Measurements from ENCODE around the gene RBM38. TPM values are rescaled to one million over a fixed set of nuclear protein-coding genes. Genes with fewer than 3 reads are reported as not detected.
A peak's percentile ranks its signal among the peaks of the same experiment; 100 is the strongest.

The RBM38 gene
- total RNA-seq, 4 donors from 2014 or later: 9.6 to 15.5 (median 12.8) TPM

DNA sequence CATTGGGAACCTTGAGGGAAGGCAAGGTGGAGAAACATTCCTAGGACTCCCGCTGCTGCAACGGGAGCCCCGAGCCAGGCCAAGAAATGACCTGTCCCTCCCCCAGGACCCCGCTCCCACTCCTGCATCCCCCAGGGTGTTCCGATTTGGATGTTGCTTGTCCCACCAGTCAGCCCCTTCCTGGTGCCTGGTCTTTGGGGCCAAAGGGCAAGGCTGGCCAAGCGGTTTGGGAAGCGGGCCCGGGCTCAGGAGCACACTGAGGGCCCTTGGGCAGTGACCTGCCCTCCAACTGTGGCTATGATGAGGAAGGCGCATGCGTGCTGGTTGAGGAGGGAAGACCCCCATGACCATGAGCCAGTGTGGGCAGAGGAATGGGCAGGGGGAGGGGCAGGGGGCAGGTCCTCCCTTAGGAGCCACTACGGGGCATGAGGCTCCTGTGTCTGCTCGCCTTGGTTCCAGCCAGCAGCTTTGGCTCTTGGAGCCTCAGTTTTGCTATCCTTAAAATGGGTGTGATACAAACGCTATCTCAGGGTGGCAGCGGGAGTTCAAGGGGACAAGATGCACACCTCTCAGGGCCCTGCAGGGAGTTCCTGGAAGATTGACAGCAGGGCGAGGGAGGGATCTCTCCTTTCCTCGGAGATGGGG, 50.4 kb downstream of the RBM38 start:
- H3K4me1 ChIP-seq: peaks cover 0 to 9% (median 0%) of the 10 kb centered on the region in 4 donors

DNA sequence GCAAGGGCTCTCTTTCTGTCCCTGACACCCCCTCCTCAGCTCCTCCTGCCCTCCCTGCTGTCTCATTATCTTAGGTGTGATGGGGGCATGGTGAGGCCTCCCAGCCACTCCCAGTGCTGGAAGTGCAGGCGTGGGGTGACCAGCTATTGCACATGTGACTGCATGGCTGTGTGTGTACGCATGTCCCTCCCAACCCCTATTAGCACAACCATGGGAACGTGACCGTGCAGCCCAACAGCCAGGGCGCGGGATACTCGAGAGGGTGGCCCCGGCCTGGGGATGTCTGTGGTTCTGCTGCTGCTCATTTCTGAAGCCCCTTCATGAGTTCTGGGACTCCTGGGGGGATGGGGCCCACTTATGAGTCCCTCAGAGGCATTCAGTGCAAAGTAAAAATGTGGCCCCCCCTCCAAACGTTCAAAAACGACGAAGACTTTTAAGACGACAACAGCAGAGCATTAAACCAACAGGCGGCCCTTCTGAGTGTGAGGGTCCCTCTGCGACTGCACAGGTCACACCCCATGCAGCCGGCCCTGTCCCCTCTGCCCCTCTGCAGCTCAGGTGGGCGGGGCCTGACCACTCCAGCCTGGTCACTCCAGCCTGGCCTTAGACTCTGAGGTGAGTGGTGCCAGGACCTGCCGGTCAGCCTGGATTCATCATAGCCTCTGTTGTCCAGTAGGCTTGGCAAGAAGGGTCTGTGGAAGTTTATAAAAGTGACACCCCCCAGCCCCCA, 51.1 kb downstream of the RBM38 start:
- TF ChIP-seq, protein P1, sequence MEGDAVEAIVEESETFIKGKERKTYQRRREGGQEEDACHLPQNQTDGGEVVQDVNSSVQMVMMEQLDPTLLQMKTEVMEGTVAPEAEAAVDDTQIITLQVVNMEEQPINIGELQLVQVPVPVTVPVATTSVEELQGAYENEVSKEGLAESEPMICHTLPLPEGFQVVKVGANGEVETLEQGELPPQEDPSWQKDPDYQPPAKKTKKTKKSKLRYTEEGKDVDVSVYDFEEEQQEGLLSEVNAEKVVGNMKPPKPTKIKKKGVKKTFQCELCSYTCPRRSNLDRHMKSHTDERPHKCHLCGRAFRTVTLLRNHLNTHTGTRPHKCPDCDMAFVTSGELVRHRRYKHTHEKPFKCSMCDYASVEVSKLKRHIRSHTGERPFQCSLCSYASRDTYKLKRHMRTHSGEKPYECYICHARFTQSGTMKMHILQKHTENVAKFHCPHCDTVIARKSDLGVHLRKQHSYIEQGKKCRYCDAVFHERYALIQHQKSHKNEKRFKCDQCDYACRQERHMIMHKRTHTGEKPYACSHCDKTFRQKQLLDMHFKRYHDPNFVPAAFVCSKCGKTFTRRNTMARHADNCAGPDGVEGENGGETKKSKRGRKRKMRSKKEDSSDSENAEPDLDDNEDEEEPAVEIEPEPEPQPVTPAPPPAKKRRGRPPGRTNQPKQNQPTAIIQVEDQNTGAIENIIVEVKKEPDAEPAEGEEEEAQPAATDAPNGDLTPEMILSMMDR (IDR thresholded peaks at IDR 0.05): no peak
- no peak for TF ChIP-seq POLR2A (IDR thresholded peaks at IDR 0.05)
- no peaks in the 10 kb centered on the region for H3K27me3 ChIP-seq
- DNase-seq: no peak
- H3K4me3 ChIP-seq: no peak overlapping the region
- H3K36me3 ChIP-seq: no peaks in the 10 kb centered on the region
- H3K9me3 ChIP-seq: no peaks in the 10 kb centered on the region
- H3K27ac ChIP-seq: peak overlapping the region in 2 of 4 donors; percentile 64 to 84
- peaks cover 0 to 9% (median 0%) of the 10 kb centered on the region in 4 donors for H3K4me1 ChIP-seq

More for the DNA sequence above, 50.4 kb downstream of the RBM38 start:
- no peak overlapping the region for H3K4me3 ChIP-seq
- TF ChIP-seq POLR2A (IDR thresholded peaks at IDR 0.05): no peak
- TF ChIP-seq, protein P1 (IDR thresholded peaks at IDR 0.05): no peak
- H3K27me3 ChIP-seq: no peaks in the 10 kb centered on the region
- no peaks in the 10 kb centered on the region for H3K9me3 ChIP-seq
- DNase-seq: no peak
- H3K36me3 ChIP-seq: no peaks in the 10 kb centered on the region
- peak overlapping the region in 3 of 4 donors; percentile 55 to 84 (median 64) for H3K27ac ChIP-seq

DNA sequence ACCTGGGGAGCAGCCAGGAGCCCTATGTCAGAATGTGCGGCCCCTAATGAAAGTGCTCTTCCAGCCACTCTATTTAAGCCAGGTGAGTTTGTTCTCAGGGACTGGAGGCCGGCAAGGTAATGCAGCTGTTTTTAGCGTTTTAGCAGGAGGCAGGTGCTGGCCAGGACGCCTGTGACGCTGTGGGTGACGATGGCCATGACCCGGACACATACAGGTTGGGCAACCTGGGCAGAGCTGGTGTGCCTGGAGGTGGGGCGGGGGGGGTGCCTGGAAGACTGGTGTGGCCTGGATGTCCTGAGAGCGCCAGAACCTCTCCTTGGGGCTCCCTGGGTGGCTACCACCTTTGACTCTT, 51.7 kb downstream of the RBM38 start:
- Histone ChIP-seq H3K4me1 (peaks cover 0 to 9% (median 0%) of the 10 kb centered on the region in 4 donors), H3K27ac (peak overlapping the region in 2 of 4 donors; percentile 35 to 84), H3K9me3 (no peaks in the 10 kb centered on the region), H3K4me3 (no peak overlapping the region), H3K36me3 (no peaks in the 10 kb centered on the region), H3K27me3 (no peaks in the 10 kb centered on the region)
- TF ChIP-seq, protein P1 (IDR thresholded peaks at IDR 0.05): no peak
- TF ChIP-seq POLR2A (IDR thresholded peaks at IDR 0.05): no peak
- DNase-seq: no peak

DNA sequence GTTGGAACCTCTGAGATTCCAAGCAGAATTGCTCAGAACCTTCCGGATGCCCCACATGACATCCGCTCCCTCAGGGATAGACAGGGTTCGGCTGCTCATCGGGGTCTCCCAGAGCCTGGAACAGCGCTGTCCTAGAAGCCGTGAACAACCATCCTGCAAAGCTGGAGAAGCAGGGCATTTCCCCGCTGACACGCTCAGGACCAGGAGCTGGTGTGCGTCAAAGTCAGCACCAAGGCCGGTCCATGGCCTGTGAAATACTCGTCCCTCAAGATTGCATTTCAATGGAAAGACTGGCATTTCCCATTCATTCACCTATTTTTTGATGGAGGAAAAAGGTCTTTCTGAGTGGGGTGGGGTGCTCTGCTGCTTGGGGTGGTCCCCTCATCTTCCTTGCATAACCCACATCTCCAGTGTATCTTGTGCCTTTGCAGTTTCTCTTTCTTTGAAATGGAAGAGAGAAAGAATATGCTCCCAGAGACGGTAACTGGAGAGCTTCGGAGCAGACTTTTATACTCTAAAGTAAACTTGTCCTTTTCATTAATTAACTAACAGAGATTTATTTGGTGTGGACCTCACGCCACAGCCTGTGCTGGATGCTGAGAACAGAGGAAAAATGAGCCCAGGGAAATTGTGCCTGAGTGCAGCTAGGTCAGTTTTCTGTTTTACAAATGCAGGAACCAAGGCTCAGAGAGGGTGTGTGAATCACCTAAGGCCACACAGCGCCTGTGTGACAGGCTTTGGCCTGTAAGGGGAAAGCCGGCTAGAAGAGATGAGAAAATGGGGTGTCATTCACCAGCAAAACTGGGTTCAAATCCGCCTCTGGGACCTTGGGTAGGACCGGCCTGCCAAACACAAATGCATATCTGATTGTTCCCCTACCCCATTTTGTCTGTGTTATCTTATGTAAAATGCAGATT, 52.4 kb downstream of the RBM38 start:
- H3K4me1 ChIP-seq: peaks cover 0 to 9% (median 0%) of the 10 kb centered on the region in 4 donors
- H3K4me3 ChIP-seq: no peak overlapping the region
- no peak for DNase-seq
- H3K27me3 ChIP-seq: no peaks in the 10 kb centered on the region
- no peak for TF ChIP-seq POLR2A (IDR thresholded peaks at IDR 0.05)
- TF ChIP-seq, protein P1 (IDR thresholded peaks at IDR 0.05): no peak
- H3K36me3 ChIP-seq: no peaks in the 10 kb centered on the region
- H3K27ac ChIP-seq: peak overlapping the region in 1 of 4 donors; percentile 84
- H3K9me3 ChIP-seq: no peaks in the 10 kb centered on the region

DNA sequence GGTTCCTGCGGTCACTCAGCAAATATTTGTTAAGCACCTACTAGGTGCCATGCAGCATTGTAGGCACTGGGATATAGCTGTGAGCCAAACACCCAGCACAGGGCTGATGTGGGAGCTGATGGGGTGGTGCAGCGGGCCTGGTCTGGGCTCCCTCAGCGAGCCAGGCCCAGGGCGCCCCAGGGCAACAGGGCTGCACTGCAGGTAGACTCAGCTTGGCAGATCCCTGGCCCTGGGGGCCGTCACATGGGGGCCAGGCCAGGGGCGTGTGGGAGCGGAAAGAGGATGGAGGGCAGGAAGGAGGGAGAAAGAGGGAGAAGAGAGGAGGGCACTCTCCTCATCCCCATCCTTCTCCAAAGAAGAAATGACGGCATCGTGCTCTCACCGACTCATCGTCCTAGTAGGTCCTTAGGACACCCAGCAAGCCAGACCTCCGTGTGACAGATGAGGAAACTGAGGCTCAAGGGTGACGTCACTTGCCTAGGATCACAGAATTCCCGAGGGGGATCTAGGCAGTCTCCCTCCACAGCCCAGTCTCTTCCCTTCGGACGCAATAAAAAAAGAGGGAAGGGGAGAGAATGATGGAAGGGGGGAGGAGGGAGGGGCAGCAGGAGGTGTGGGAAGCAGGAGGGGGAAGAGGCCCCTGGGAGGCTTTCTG, 53.3 kb downstream of the RBM38 start:
- Histone ChIP-seq H3K36me3 (no peaks in the 10 kb centered on the region), H3K27me3 (no peaks in the 10 kb centered on the region), H3K4me3 (no peak overlapping the region), H3K9me3 (no peaks in the 10 kb centered on the region), H3K27ac (peak overlapping the region in 1 of 4 donors; percentile 84), H3K4me1 (peaks cover 0 to 9% (median under 1%) of the 10 kb centered on the region in 4 donors)
- no peak for TF ChIP-seq POLR2A (IDR thresholded peaks at IDR 0.05)
- TF ChIP-seq, protein P1 (IDR thresholded peaks at IDR 0.05): no peak
- DNase-seq: no peak

Measured in Peyer's patch (tissue), 4 donors.